NT2/D1 (cell line): ENCODE results near the gene SYTL4.

ENCODE experiments used
- SUZ12 ChIP-seq: IDR thresholded peaks from 2 replicates; pipeline ENCODE4 v1.6.1; 2011; ENCODE audit not compliant: insufficient read length, insufficient read depth; ENCODE audit errors: extremely low read depth
- YY1 ChIP-seq: IDR thresholded peaks from 2 replicates; pipeline ENCODE4 v1.6.1; 2011; ENCODE audit not compliant: insufficient read length, insufficient read depth
- ZNF274 ChIP-seq: IDR thresholded peaks from 2 replicates; pipeline ENCODE4 v1.6.1; 2011; ENCODE audit warnings: mild to moderate bottlenecking, low read depth, low read length

DNA sequence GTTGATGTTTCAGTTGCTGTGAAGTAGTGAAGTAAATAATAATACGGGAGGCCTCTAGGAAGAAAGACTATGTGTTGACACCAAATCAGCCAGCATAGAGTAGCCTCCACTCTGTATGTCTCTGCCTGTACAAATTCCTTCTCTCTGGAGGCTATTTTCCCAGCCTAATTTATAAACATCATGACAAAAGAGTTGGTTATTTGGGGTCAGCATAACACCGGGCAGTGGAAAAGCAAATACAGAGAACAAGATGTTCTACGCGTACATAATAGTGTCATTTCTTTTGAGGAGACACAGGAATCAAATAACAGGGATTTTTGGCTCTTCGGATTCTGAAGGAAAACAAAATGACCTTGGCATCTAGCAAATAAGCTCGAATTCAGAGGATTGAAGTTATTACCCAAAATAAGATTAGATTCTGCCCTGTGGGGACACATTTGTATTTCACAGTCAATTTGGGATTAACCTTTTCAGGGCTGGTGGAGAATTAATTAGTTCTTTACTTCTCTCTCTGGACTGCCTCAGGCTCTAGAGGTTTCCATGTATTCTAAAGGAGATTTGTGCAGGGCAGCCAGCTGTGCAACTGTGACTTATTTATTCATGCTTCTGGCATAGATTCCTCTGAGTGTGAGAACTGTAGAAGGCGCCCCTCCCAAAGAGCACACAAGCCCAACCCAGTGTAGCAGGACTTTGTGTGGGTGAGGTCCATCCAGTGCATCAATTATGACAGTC lies 14.1 kb upstream of the SYTL4 start:
- TF ChIP-seq ZNF274 (no peak), YY1 (no peak), SUZ12 (no peak)
